Gastroesophageal sphincter (tissue), 4 donors: ENCODE data around the gene VAV2. TPM values are rescaled to one million over a fixed set of nuclear protein-coding genes. Genes with fewer than 3 reads are reported as not detected.
A peak's percentile ranks its signal among the peaks of the same experiment; 100 is the strongest.

Experiments
- ATAC-seq: fragments of 150-250 bp; one replicate; pipeline ENCODE4 v1.9.1; 2016; ENCODE audit warnings: mild to moderate bottlenecking, moderate library complexity
- H3K27ac ChIP-seq, 4 donors: fragments of 200-600 bp; sonication (generic) in 3 of 4; 1 replicate in 3 of 4; 2 replicates in 1 of 4; pipeline ENCODE4 v1.5.1; 2016 to 2019
- H3K27me3 ChIP-seq: fragments of 200-600 bp; sonication (generic); one replicate; pipeline ENCODE4 v1.5.1; 2019
- H3K36me3 ChIP-seq, 2 donors: fragments of 200-600 bp; sonication (generic); one replicate each; pipeline ENCODE4 v1.5.1; 2019; ENCODE audit warnings: control low read depth in 1 of 2
- H3K4me1 ChIP-seq, 3 donors: fragments of 200-600 bp; sonication (generic); 1 replicate in 2 of 3; 2 replicates in 1 of 3; pipeline ENCODE4 v1.5.1; 2016 to 2019; ENCODE audit warnings: control low read depth in 2 of 3
- H3K4me3 ChIP-seq, 2 donors: fragments of 200-600 bp; sonication (generic); one replicate each; pipeline ENCODE4 v1.5.1; 2019; ENCODE audit warnings: mild to moderate bottlenecking in 1 of 2, moderate library complexity in 1 of 2
- H3K9me3 ChIP-seq, 3 donors: fragments of 200-600 bp; sonication (generic); one replicate each; pipeline ENCODE4 v1.5.1; 2017 to 2019; ENCODE audit warnings: control low read depth in 2 of 3
- EP300 ChIP-seq: sonication (generic); formaldehyde crosslinking; IDR thresholded peaks from one replicate; pipeline ENCODE4 v1.6.1; 2017; ENCODE audit warnings: antibody characterized with exemption, mild to moderate bottlenecking
- POLR2A ChIP-seq, 2 donors: fragments of 450-650 bp; IDR thresholded peaks; one replicate each; pipeline ENCODE4 v1.6.1; 2017; ENCODE audit warnings: antibody characterized with exemption in 2 of 2, mild to moderate bottlenecking in 2 of 2, moderate library complexity in 1 of 2
- POLR2AphosphoS5 ChIP-seq: sonication (generic); formaldehyde crosslinking; IDR thresholded peaks from one replicate; pipeline ENCODE4 v1.6.1; 2017; ENCODE audit warnings: antibody characterized with exemption
- WGBS, 2 donors: methylation state at CpG; one replicate each; pipeline ENCODE4 v1.1.5; 2018; ENCODE audit warnings: low coverage in 1 of 2; 5-methylcytosine and 5-hydroxymethylcytosine counted together
- total RNA-seq, 4 donors: library from RNA; depleted of rRNA; stranded (reverse); fragments of >200 nt; gene quantifications; one replicate each; pipeline ENCODE4 v1.1.0, GENCODE V29; 2016
- TF ChIP-seq, protein P1 (sequence below), 4 experiments: fragments of 200-600 bp in 2 of 4; fragments of 450-650 bp in 2 of 4; sonication (generic) in 1 of 4; IDR thresholded peaks; one replicate each; pipeline ENCODE4 v1.5.1; 2017 to 2019; ENCODE audit warnings: antibody characterized with exemption in 4 of 4, mild to moderate bottlenecking in 2 of 4, moderate library complexity in 2 of 4

The VAV2 gene
- total RNA-seq, 4 donors from 2014 or later: 7.7 to 16.8 (median 8.9) TPM

DNA sequence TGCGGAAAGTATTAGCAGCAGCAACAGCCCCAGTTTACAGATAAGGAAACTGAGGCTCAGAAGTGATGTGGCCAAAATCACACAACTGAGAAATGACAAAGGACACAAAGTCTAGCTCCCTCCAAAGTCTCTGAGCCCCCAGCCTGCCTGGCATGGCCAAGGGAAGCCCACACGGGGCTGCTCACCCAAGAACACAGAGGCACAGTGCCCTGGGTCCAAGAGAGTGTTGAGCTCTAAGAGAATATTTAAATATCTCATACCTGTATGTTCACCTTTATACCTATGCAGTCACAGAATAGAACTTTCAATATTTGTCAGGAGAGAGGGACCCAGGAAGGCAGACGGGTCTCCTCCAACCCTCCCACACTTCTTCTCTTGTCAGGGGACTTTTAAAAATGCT is 16.6 kb downstream of the VAV2 start:
- no peak for ATAC-seq

GRCh38 chr9:133974631-133975341 is 17.3 kb downstream of the VAV2 start:
- ATAC-seq: no peak
- Histone ChIP-seq H3K27me3 (no peaks in the 10 kb centered on the region), H3K36me3 (no peaks in the 10 kb centered on the region), H3K9me3 (no peaks in the 10 kb centered on the region), H3K4me1 (peaks cover 0 to 43% (median 16%) of the 10 kb centered on the region in 3 donors), H3K4me3 (no peak overlapping the region), H3K27ac (no peak overlapping the region)
- TF ChIP-seq POLR2A (IDR thresholded peaks at IDR 0.05) (no peak), EP300 (no peak), POLR2AphosphoS5 (no peak)
- TF ChIP-seq, protein P1, sequence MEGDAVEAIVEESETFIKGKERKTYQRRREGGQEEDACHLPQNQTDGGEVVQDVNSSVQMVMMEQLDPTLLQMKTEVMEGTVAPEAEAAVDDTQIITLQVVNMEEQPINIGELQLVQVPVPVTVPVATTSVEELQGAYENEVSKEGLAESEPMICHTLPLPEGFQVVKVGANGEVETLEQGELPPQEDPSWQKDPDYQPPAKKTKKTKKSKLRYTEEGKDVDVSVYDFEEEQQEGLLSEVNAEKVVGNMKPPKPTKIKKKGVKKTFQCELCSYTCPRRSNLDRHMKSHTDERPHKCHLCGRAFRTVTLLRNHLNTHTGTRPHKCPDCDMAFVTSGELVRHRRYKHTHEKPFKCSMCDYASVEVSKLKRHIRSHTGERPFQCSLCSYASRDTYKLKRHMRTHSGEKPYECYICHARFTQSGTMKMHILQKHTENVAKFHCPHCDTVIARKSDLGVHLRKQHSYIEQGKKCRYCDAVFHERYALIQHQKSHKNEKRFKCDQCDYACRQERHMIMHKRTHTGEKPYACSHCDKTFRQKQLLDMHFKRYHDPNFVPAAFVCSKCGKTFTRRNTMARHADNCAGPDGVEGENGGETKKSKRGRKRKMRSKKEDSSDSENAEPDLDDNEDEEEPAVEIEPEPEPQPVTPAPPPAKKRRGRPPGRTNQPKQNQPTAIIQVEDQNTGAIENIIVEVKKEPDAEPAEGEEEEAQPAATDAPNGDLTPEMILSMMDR (IDR thresholded peaks at IDR 0.05): no peak
- 71 to 93% methylated on average over 3 of the region's 20 CpGs for WGBS, 2 donors

More for the DNA sequence above, 16.6 kb downstream of the VAV2 start:
- no peak for TF ChIP-seq EP300
- no peak for TF ChIP-seq POLR2AphosphoS5
- no peak for TF ChIP-seq POLR2A (IDR thresholded peaks at IDR 0.05)
- TF ChIP-seq, protein P1 (IDR thresholded peaks at IDR 0.05): no peak
- 94 to 100% methylated on average over 1 to 2 of the region's 3 CpGs for WGBS, 2 donors
- H3K4me3 ChIP-seq: no peak overlapping the region
- peaks cover 0 to 50% (median 22%) of the 10 kb centered on the region in 3 donors for H3K4me1 ChIP-seq
- H3K9me3 ChIP-seq: no peaks in the 10 kb centered on the region
- H3K36me3 ChIP-seq: no peaks in the 10 kb centered on the region
- H3K27ac ChIP-seq: no peak overlapping the region
- no peaks in the 10 kb centered on the region for H3K27me3 ChIP-seq

- no peaks in the 10 kb centered on the region for H3K9me3 ChIP-seq
- peak; percentile 37 for ATAC-seq
- no peaks in the 10 kb centered on the region for H3K27me3 ChIP-seq
- no peak overlapping the region for H3K27ac ChIP-seq
- TF ChIP-seq EP300 (no peak), POLR2A (IDR thresholded peaks at IDR 0.05) (no peak), POLR2AphosphoS5 (no peak)
- TF ChIP-seq, protein P1 (IDR thresholded peaks at IDR 0.05): no peak
- no peak overlapping the region for H3K4me3 ChIP-seq
- WGBS, 2 donors: 90% methylated on average over 5 of the region's 22 CpGs; no CpG with 5 or more reads in 1 of the 2 donors
- H3K4me1 ChIP-seq: peaks cover 0 to 35% (median 8%) of the 10 kb centered on the region in 3 donors
- H3K36me3 ChIP-seq: no peaks in the 10 kb centered on the region
These were observed 18.1 kb downstream of the VAV2 start for GRCh38 chr9:133973791-133974630.

DNA sequence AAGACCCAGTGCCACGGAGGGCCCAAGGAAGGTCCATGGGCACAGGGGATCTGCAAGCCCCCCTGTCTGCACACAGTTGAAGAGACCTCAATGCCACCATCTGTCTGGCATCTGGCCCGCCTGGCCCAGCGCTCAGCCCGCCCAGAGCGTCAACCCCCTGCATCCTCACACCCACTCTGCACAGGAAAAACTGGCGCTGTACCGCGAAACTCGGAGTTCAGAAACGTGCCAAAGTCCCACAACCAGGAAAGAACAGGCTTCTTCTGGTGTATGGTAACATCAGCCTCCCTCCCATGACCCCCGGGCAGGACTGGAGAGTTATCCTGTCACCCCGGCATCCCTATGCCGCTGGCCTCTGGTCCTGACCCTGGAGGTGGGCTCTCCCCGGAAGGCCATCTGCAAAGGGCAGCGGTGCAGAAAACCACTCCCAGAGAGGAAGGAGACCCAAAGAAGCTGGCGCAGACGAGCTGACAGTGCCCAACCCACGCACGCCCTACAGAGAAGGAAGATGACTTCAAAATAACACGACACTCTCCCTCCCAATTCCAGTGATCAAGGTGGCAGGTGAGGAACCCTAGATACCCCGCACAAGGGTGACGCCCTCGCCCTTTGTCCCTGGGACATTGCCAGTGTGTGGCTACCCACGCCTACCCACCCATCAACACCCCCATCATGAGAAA is 18.9 kb downstream of the VAV2 start:
- ATAC-seq: no peak
- Histone ChIP-seq H3K27me3 (no peaks in the 10 kb centered on the region), H3K9me3 (no peaks in the 10 kb centered on the region), H3K4me1 (peaks cover 0 to 28% (median 3%) of the 10 kb centered on the region in 3 donors), H3K36me3 (no peaks in the 10 kb centered on the region), H3K27ac (no peak overlapping the region), H3K4me3 (no peak overlapping the region)
- TF ChIP-seq, protein P1 (IDR thresholded peaks at IDR 0.05): no peak
- TF ChIP-seq EP300 (no peak), POLR2AphosphoS5 (no peak), POLR2A (IDR thresholded peaks at IDR 0.05) (no peak)
- WGBS, 2 donors: 91% methylated on average over 4 of the region's 24 CpGs; no CpG with 5 or more reads in 1 of the 2 donors
